Activated CD8-positive, alpha-beta memory T cell treated with anti-CD3 and anti-CD28 coated beads, Interleukin-2, amount 50 U/mL, for 1 hour (primary cell): ENCODE results near the gene ZSWIM5.
"Not testable (repeated sequence)": the region's sequence is repeated elsewhere in the genome, so short reads cannot be mapped to it uniquely, and the experiment has no call there.

Experiments used
- DNase-seq: peaks from one replicate; pipeline ENCODE4 v3.0.0-alpha.2; 2020; ENCODE audit errors: extremely low read depth

Gene ZSWIM5

GRCh38 chr1:45146833-45147232, 59.6 kb downstream of the ZSWIM5 start:
- no peak for DNase-seq

- DNase-seq, result no peak
These were observed 65.0 kb downstream of the ZSWIM5 start for GRCh38 chr1:45141247-45142003.

GRCh38 chr1:45136984-45137383, 69.4 kb downstream of the ZSWIM5 start:
- no peak for DNase-seq

- DNase-seq, result no peak
These were observed 71.1 kb downstream of the ZSWIM5 start for GRCh38 chr1:45135316-45135715.

GRCh38 chr1:45134461-45134873, 71.9 kb downstream of the ZSWIM5 start:
- no peak for DNase-seq

- not testable (repeated sequence) for DNase-seq
These were observed 73.7 kb downstream of the ZSWIM5 start for GRCh38 chr1:45132719-45133118.

- DNase-seq, result no peak
These were observed 83.0 kb downstream of the ZSWIM5 start for GRCh38 chr1:45123358-45123757.

GRCh38 chr1:45122724-45123123, 83.7 kb downstream of the ZSWIM5 start:
- DNase-seq, result no peak

GRCh38 chr1:45117766-45118165, 88.6 kb downstream of the ZSWIM5 start:
- DNase-seq, result no peak

- no peak for DNase-seq
These were observed 89.6 kb downstream of the ZSWIM5 start for GRCh38 chr1:45116820-45117219.

- no peak for DNase-seq
These were observed 90.1 kb downstream of the ZSWIM5 start for GRCh38 chr1:45116340-45116739.

GRCh38 chr1:45115198-45115597, 91.2 kb downstream of the ZSWIM5 start:
- DNase-seq, result not testable (repeated sequence)

- no peak for DNase-seq
These were observed 93.7 kb downstream of the ZSWIM5 start for GRCh38 chr1:45112661-45113060.

GRCh38 chr1:45111239-45111638, 95.2 kb downstream of the ZSWIM5 start:
- DNase-seq, result no peak

- DNase-seq, result no peak
These were observed 98.6 kb downstream of the ZSWIM5 start for GRCh38 chr1:45107782-45108181.

GRCh38 chr1:45106864-45107263, 99.5 kb downstream of the ZSWIM5 start:
- not testable (repeated sequence) for DNase-seq

- DNase-seq, result not testable (repeated sequence)
These were observed 100.3 kb downstream of the ZSWIM5 start for GRCh38 chr1:45106156-45106545.

GRCh38 chr1:45105486-45106155, 100.8 kb downstream of the ZSWIM5 start:
- DNase-seq, result not testable (repeated sequence)

- DNase-seq, result no peak
These were observed 102.9 kb downstream of the ZSWIM5 start for GRCh38 chr1:45103534-45103933.

GRCh38 chr1:45101947-45102346, 104.5 kb downstream of the ZSWIM5 start:
- no peak for DNase-seq

- DNase-seq, result not testable (repeated sequence)
These were observed 104.9 kb downstream of the ZSWIM5 start for GRCh38 chr1:45101528-45101927.

- DNase-seq, result no peak
These were observed 108.5 kb downstream of the ZSWIM5 start for GRCh38 chr1:45097944-45098343.

GRCh38 chr1:45097079-45097478, 109.3 kb downstream of the ZSWIM5 start:
- DNase-seq, result no peak
